ENCODE data around the gene EXOSC1. TPM values are rescaled to one million over a fixed set of nuclear protein-coding genes. Genes with fewer than 3 reads are reported as not detected.

EXOSC1 gene
- total RNA-seq, 2 donors from 2014 or later, result 22.5 to 35.5 TPM

DNA sequence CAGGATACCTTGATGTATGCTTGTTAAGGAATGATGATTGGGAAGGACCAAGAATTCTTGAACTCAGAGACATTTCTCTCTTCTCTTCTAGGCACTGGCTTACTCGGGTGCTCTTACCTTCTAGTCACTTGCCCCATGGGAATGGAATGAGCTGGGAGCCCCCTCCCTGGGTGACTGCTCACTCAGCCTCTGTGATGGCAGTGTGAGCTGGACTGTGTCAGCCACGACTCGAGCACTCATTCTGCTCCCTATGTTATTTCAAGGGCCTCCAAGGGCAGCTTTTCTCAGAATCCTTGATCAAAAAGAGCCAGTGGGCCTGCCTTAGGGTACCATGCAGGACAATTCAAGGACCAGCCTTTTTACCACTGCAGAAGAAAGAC is 10.9 kb upstream of the EXOSC1 start:
- peaks cover 28% of the 10 kb centered on the region for H3K36me3 ChIP-seq
- intact Hi-C loops (cut with DNase I), result no loop called here
- H3K9me3 ChIP-seq, result no peaks in the 10 kb centered on the region
- H3K27ac ChIP-seq, result no peak overlapping the region
- no peaks in the 10 kb centered on the region for H3K4me1 ChIP-seq
- H3K9ac ChIP-seq (ENCODE audit: low read depth in 2 of 2, low read length in 2 of 2), result no peak overlapping the region
- no peak overlapping the region for H3K4me3 ChIP-seq
- TF ChIP-seq, protein P1, sequence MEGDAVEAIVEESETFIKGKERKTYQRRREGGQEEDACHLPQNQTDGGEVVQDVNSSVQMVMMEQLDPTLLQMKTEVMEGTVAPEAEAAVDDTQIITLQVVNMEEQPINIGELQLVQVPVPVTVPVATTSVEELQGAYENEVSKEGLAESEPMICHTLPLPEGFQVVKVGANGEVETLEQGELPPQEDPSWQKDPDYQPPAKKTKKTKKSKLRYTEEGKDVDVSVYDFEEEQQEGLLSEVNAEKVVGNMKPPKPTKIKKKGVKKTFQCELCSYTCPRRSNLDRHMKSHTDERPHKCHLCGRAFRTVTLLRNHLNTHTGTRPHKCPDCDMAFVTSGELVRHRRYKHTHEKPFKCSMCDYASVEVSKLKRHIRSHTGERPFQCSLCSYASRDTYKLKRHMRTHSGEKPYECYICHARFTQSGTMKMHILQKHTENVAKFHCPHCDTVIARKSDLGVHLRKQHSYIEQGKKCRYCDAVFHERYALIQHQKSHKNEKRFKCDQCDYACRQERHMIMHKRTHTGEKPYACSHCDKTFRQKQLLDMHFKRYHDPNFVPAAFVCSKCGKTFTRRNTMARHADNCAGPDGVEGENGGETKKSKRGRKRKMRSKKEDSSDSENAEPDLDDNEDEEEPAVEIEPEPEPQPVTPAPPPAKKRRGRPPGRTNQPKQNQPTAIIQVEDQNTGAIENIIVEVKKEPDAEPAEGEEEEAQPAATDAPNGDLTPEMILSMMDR (IDR thresholded peaks at IDR 0.05), result no peak
- no peak for DNase-seq
- H3K27me3 ChIP-seq, result no peaks in the 10 kb centered on the region

DNA sequence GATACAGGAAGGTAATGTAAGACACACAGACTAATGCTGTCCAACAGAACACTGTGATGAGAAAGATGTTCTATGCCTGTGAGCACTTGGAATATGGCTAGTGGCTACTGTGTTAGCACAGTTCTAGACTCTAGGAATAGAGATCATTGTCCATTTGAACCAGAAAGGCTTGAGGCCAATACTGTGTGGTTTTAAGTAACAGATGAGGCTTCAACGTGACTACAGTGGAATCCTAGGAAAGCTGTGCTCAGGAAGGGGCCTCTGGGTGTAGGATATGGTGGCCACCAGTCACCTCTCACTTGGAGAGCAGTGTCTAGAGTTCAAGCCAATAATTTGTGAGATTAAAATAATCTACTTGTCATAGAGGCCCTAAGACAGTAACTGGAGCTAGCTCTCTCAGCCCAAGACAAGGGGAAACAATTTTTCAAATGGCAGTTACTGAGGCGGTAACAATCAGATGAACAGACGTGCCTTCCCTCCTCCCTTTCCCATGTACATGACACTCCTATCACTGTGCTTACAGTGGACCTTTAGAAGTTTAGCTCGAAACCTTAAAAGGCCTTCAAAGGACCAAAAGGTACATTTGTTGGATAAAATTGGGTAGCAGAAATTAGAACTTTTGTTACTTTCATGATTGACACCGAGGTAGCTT is 10.4 kb upstream of the EXOSC1 start:
- intact Hi-C loops (cut with DNase I), result no loop called here
- no peak for DNase-seq
- H3K9ac ChIP-seq (ENCODE audit: low read depth in 2 of 2, low read length in 2 of 2), result no peak overlapping the region
- no peaks in the 10 kb centered on the region for H3K9me3 ChIP-seq
- TF ChIP-seq, protein P1 (IDR thresholded peaks at IDR 0.05), result no peak
- H3K27ac ChIP-seq, result no peak overlapping the region
- H3K4me1 ChIP-seq, result no peaks in the 10 kb centered on the region
- no peak overlapping the region for H3K4me3 ChIP-seq
- H3K36me3 ChIP-seq, result peaks cover 28% of the 10 kb centered on the region
- no peaks in the 10 kb centered on the region for H3K27me3 ChIP-seq

DNA sequence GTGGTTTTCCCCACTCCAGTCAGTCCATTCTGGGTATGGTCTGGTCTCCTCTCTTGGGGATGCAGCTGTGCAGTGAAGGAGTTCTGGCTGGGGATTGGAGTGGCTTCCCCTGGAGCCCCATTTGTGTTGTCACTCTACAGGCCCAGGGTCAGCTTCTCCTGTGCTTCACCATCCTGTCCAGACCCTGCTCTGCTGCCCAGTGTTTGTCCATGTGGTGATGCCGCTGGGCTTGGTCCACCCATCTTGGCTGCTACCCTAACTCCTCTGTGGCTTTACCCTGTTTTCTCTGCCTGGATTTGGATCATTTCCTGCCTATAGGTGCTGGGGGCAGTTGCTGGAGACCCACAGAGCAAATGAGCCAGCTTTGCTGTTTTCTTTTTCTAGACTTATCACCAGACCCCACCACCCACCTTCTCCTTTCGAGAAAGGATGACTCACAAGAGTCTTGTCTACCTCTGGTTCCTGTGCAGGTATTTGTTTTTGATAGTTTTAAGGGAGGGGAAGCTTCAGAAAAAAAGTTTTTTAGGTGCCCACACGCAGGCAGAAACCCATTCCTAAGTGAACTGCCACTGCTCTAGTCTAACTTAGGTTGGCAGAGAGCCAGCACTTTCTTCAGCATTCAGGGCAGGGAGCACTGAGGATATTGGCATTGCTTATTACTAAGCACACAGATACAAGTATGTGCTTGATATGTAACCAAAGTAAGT is 8.7 kb upstream of the EXOSC1 start:
- intact Hi-C loops (cut with DNase I), result no loop called here
- Histone ChIP-seq H3K27me3 (no peaks in the 10 kb centered on the region), H3K27ac (no peak overlapping the region), H3K9me3 (no peaks in the 10 kb centered on the region), H3K4me1 (no peaks in the 10 kb centered on the region), H3K36me3 (peaks cover 22% of the 10 kb centered on the region), H3K4me3 (no peak overlapping the region), H3K9ac (ENCODE audit: low read depth in 2 of 2, low read length in 2 of 2) (no peak overlapping the region)
- TF ChIP-seq, protein P1 (IDR thresholded peaks at IDR 0.05), result no peak
- DNase-seq, result no peak

DNA sequence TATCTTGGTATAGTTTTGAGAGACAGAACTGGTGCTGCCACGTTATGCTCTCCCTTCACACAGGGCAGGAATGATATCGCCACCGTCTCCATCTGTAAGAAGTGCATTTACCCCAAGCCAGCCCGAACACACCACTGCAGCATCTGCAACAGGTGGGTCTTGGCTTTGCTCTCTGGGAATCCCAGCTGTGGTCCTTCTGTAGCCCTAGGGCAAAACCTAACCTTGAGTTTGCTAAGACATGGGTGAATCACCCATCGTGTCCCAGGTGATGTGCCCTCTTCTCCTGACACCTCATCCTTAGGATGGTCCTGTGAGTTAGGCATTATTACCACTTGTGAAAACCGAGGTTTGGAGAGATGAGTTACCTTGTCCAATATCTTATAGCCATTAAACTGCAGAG is 6.5 kb upstream of the EXOSC1 start:
- TF ChIP-seq, protein P1 (IDR thresholded peaks at IDR 0.05), result no peak
- H3K36me3 ChIP-seq, result peaks cover 5% of the 10 kb centered on the region
- no peaks in the 10 kb centered on the region for H3K27me3 ChIP-seq
- H3K4me3 ChIP-seq, result no peak overlapping the region
- no peak overlapping the region for H3K27ac ChIP-seq
- H3K9ac ChIP-seq (ENCODE audit: low read depth in 2 of 2, low read length in 2 of 2), result no peak overlapping the region
- DNase-seq, result no peak
- intact Hi-C loops (cut with DNase I), result no loop called here
- H3K9me3 ChIP-seq, result no peaks in the 10 kb centered on the region
- no peaks in the 10 kb centered on the region for H3K4me1 ChIP-seq

DNA sequence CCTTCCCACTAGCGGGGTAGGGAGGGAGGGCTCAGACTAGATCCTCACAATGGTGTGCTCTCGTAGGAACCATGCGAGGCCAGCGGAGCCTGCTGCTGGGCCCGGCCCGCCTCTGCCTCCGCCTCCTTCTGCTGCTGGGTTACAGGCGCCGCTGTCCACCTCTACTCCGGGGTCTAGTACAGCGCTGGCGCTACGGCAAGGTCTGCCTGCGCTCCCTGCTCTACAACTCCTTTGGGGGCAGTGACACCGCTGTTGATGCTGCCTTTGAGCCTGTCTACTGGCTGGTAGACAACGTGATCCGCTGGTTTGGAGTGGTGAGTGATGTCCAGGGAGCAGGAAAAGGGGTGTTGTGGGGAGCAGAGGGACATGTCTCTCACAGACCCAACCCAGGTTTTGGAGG is 5.8 kb upstream of the EXOSC1 start:
- Histone ChIP-seq H3K36me3 (no peaks in the 10 kb centered on the region), H3K27me3 (no peaks in the 10 kb centered on the region), H3K27ac (no peak overlapping the region), H3K9me3 (no peaks in the 10 kb centered on the region), H3K4me1 (peaks cover 6% of the 10 kb centered on the region), H3K4me3 (no peak overlapping the region), H3K9ac (ENCODE audit: low read depth in 2 of 2, low read length in 2 of 2) (no peak overlapping the region)
- intact Hi-C loops (cut with DNase I), result no loop called here
- TF ChIP-seq, protein P1 (IDR thresholded peaks at IDR 0.05), result no peak
- DNase-seq, result no peak
